Activated naive CD4-positive, alpha-beta T cell treated with anti-CD3 and anti-CD28 coated beads, Interleukin-2, amount 50 U/mL, for 72 hours (primary cell): Measurements from ENCODE around the gene FMNL1. TPM values are rescaled to one million over a fixed set of nuclear protein-coding genes. Genes with fewer than 3 reads are reported as not detected.
"Not testable (repeated sequence)": the region's sequence is repeated elsewhere in the genome, so short reads cannot be mapped to it uniquely, and the experiment has no call there.

ENCODE experiments used
- ATAC-seq, 2 donors: fragments of 150-1000 bp; cut with Tn5 transposase; 2 replicates each; pipeline ENCODE4 v1.10.0; 2021; ENCODE audit warnings: mild to moderate bottlenecking in 2 of 2, moderate library complexity in 2 of 2
- DNase-seq, 2 donors: peaks; one replicate each; pipeline ENCODE4 v3.0.0; 2021 to 2022; ENCODE audit warnings: low spot score in 2 of 2
- H3K27ac Mint-ChIP-seq, 2 donors: one replicate each; pipeline ENCODE4 v1.8.0; 2022; ENCODE audit warnings: mild to moderate bottlenecking in 2 of 2, mixed read lengths in 2 of 2
- H3K36me3 Mint-ChIP-seq, 2 donors: one replicate each; pipeline ENCODE4 v1.8.0; 2022; ENCODE audit warnings: mixed read lengths in 2 of 2
- H3K9me3 Mint-ChIP-seq, 2 donors: one replicate each; pipeline ENCODE4 v1.8.0; 2022; ENCODE audit warnings: mixed read lengths in 2 of 2
- total RNA-seq, 2 donors: library from RNA; stranded (reverse); gene quantifications; one replicate each; pipeline ENCODE4 v1.2.3, GENCODE V29; 2022

Gene FMNL1
- total RNA-seq, 2 donors from 2014 or later = 221 to 735 TPM

GRCh38 chr17:45243750-45244149 is 22.1 kb downstream of the FMNL1 start:
- DNase-seq (no peak), ATAC-seq (no peak)
- H3K36me3 Mint-ChIP-seq = peaks cover 20 to 22% of the 10 kb centered on the region in 2 donors
- peak overlapping the region in 1 of 2 donors; percentile 89 for H3K27ac Mint-ChIP-seq
- no peaks in the 10 kb centered on the region for H3K9me3 Mint-ChIP-seq

- no peak for ATAC-seq
- Mint-ChIP-seq H3K36me3 (peaks cover 17 to 19% of the 10 kb centered on the region in 2 donors), H3K9me3 (no peaks in the 10 kb centered on the region), H3K27ac (peak overlapping the region; percentile 72 to 89)
- no peak for DNase-seq
These were observed 23.3 kb downstream of the FMNL1 start for GRCh38 chr17:45244725-45245656.

GRCh38 chr17:45246338-45246737 is 24.7 kb downstream of the FMNL1 start:
- DNase-seq (no peak), ATAC-seq (no peak)
- H3K9me3 Mint-ChIP-seq = no peaks in the 10 kb centered on the region
- peaks cover 19 to 22% of the 10 kb centered on the region in 2 donors for H3K36me3 Mint-ChIP-seq
- peak overlapping the region in 1 of 2 donors; percentile 97 for H3K27ac Mint-ChIP-seq

- peaks cover 19 to 22% of the 10 kb centered on the region in 2 donors for H3K36me3 Mint-ChIP-seq
- H3K27ac Mint-ChIP-seq = peak overlapping the region; percentile 84 to 97
- no peaks in the 10 kb centered on the region for H3K9me3 Mint-ChIP-seq
- no peak for ATAC-seq
- peak in 1 of 2 donors; percentile 45 for DNase-seq
These were observed 25.3 kb downstream of the FMNL1 start for GRCh38 chr17:45246861-45247428.

- H3K27ac Mint-ChIP-seq = peak overlapping the region; percentile 95 to 97
- DNase-seq = peak; percentile 95 to 99
- no peaks in the 10 kb centered on the region for H3K9me3 Mint-ChIP-seq
- peak; percentile 84 to 92 for ATAC-seq
- H3K36me3 Mint-ChIP-seq = peaks cover 19 to 22% of the 10 kb centered on the region in 2 donors
These were observed 25.9 kb downstream of the FMNL1 start for GRCh38 chr17:45247429-45248131.

- H3K36me3 Mint-ChIP-seq = peaks cover 18 to 19% of the 10 kb centered on the region in 2 donors
- DNase-seq = peak; percentile 77 to 82
- H3K27ac Mint-ChIP-seq = peak overlapping the region; percentile 95 to 97
- H3K9me3 Mint-ChIP-seq = no peaks in the 10 kb centered on the region
- peak; percentile 62 to 75 for ATAC-seq
These were observed 26.7 kb downstream of the FMNL1 start for GRCh38 chr17:45248132-45248957.

GRCh38 chr17:45251931-45252330 is 30.2 kb downstream of the FMNL1 start:
- Mint-ChIP-seq H3K36me3 (peaks cover 14 to 18% of the 10 kb centered on the region in 2 donors), H3K9me3 (no peaks in the 10 kb centered on the region), H3K27ac (peak overlapping the region in 1 of 2 donors; percentile 40)
- ATAC-seq (no peak), DNase-seq (no peak)

- not testable (repeated sequence) for DNase-seq, ATAC-seq, H3K9me3 Mint-ChIP-seq
- peak overlapping the region in 1 of 2 donors; percentile 40 for H3K27ac Mint-ChIP-seq
- H3K36me3 Mint-ChIP-seq = peaks cover 12 to 17% of the 10 kb centered on the region in 2 donors
These were observed 31.6 kb downstream of the FMNL1 start for GRCh38 chr17:45253237-45253636.

- DNase-seq = no peak
- Mint-ChIP-seq H3K36me3 (peaks cover 9 to 10% of the 10 kb centered on the region in 2 donors), H3K9me3 (no peaks in the 10 kb centered on the region), H3K27ac (peak overlapping the region in 1 of 2 donors; percentile 68)
- ATAC-seq = no peak
These were observed 32.2 kb downstream of the FMNL1 start for GRCh38 chr17:45253879-45254278.

GRCh38 chr17:45255358-45255757 is 33.7 kb downstream of the FMNL1 start:
- Mint-ChIP-seq H3K9me3 (no peaks in the 10 kb centered on the region), H3K36me3 (peaks cover 0 to under 1% of the 10 kb centered on the region in 2 donors), H3K27ac (peak overlapping the region; percentile 22 to 70)
- DNase-seq (no peak), ATAC-seq (no peak)

- DNase-seq = no peak
- Mint-ChIP-seq H3K27ac (peak overlapping the region; percentile 18 to 48), H3K9me3 (no peaks in the 10 kb centered on the region), H3K36me3 (no peaks in the 10 kb centered on the region)
- peak; percentile 21 to 35 for ATAC-seq
These were observed 34.7 kb downstream of the FMNL1 start for GRCh38 chr17:45256114-45256966.

GRCh38 chr17:45257115-45257514 is 35.4 kb downstream of the FMNL1 start:
- DNase-seq = no peak
- ATAC-seq = no peak
- H3K27ac Mint-ChIP-seq = peak overlapping the region; percentile 48 to 61
- no peaks in the 10 kb centered on the region for H3K9me3 Mint-ChIP-seq
- no peaks in the 10 kb centered on the region for H3K36me3 Mint-ChIP-seq

GRCh38 chr17:45258981-45259380 is 37.3 kb downstream of the FMNL1 start:
- DNase-seq = no peak
- H3K27ac Mint-ChIP-seq = no peak overlapping the region
- ATAC-seq = no peak
- peaks cover 0 to 5% of the 10 kb centered on the region in 2 donors for H3K36me3 Mint-ChIP-seq
- no peaks in the 10 kb centered on the region for H3K9me3 Mint-ChIP-seq

- peaks cover 4 to 5% of the 10 kb centered on the region in 2 donors for H3K36me3 Mint-ChIP-seq
- DNase-seq = no peak
- peak overlapping the region in 1 of 2 donors; percentile 75 for H3K27ac Mint-ChIP-seq
- H3K9me3 Mint-ChIP-seq = no peaks in the 10 kb centered on the region
- ATAC-seq = no peak
These were observed 38.6 kb downstream of the FMNL1 start for GRCh38 chr17:45260204-45260783.
